HFFc6 (cell line): Measurements from ENCODE around the gene DENND2C. TPM values are rescaled to one million over a fixed set of nuclear protein-coding genes. Genes with fewer than 3 reads are reported as not detected.

Experiments
- DNase-seq: peaks from one replicate; pipeline ENCODE4 v3.0.0-alpha.2; 2018
- H3K27ac Mint-ChIP-seq: 2 replicates; pipeline ENCODE4 v1.8.0; 2020; ENCODE audit warnings: mild to moderate bottlenecking, mixed read lengths
- H3K27me3 Mint-ChIP-seq: 2 replicates; pipeline ENCODE4 v1.8.0; 2021; ENCODE audit warnings: mild to moderate bottlenecking, moderate library complexity, mixed read lengths; ENCODE audit not compliant: insufficient read depth
- H3K36me3 Mint-ChIP-seq: 2 replicates; pipeline ENCODE4 v1.8.0; 2021; ENCODE audit warnings: low read depth, mixed read lengths
- H3K4me1 Mint-ChIP-seq: 2 replicates; pipeline ENCODE4 v1.8.0; 2020; ENCODE audit warnings: low read depth, mixed read lengths
- H3K4me3 Mint-ChIP-seq: 2 replicates; pipeline ENCODE4 v1.8.0; 2020; ENCODE audit warnings: mild to moderate bottlenecking, moderate library complexity, mixed read lengths
- H3K9me3 Mint-ChIP-seq: 2 replicates; pipeline ENCODE4 v1.8.0; 2020; ENCODE audit warnings: mild to moderate bottlenecking, mixed read lengths
- total RNA-seq, 6 experiments: library from RNA; stranded (reverse); fragmentation: NEBNext Ultra II Directional; extraction: Animal tissue kit (Norgen Biotek cat#: 25700); gene quantifications; 2 replicates in 1 of 6; 3 replicates in 5 of 6; pipeline ENCODE4 v1.2.3, GENCODE V29; 2021
- TF ChIP-seq, protein P1 (sequence below): fragments of 200-600 bp; sonication (generic); IDR thresholded peaks from 2 replicates; pipeline ENCODE4 v1.5.0; 2021; ENCODE audit warnings: antibody characterized with exemption, mild to moderate bottlenecking

DENND2C gene
- total RNA-seq, 6 experiments from 2014 or later = 1.5 to 2.0 (median 1.8) TPM

DNA sequence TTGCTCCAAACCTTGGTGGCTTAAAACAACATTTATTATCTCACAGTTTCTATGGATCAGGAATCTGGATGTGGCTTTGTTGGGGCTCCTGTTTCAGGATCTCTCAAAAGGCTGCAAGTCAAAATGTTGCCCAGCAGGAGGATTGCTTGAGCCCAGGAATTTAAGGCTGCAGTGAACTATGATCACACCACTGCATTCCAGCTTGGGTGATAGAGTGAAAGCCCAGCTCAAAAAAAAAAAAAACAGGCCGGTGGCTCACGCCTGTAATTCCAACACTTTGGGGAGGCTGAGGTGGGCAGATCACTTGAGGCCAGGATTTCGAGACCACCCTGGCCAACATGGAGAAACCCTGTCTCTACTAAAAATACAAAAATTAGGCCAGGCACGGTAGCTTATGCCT, 118.4 kb downstream of the DENND2C start:
- DNase-seq = no peak
- H3K27ac Mint-ChIP-seq = no peak overlapping the region
- no peaks in the 10 kb centered on the region for H3K9me3 Mint-ChIP-seq
- no peak overlapping the region for H3K4me3 Mint-ChIP-seq
- no peaks in the 10 kb centered on the region for H3K36me3 Mint-ChIP-seq
- TF ChIP-seq, protein P1, sequence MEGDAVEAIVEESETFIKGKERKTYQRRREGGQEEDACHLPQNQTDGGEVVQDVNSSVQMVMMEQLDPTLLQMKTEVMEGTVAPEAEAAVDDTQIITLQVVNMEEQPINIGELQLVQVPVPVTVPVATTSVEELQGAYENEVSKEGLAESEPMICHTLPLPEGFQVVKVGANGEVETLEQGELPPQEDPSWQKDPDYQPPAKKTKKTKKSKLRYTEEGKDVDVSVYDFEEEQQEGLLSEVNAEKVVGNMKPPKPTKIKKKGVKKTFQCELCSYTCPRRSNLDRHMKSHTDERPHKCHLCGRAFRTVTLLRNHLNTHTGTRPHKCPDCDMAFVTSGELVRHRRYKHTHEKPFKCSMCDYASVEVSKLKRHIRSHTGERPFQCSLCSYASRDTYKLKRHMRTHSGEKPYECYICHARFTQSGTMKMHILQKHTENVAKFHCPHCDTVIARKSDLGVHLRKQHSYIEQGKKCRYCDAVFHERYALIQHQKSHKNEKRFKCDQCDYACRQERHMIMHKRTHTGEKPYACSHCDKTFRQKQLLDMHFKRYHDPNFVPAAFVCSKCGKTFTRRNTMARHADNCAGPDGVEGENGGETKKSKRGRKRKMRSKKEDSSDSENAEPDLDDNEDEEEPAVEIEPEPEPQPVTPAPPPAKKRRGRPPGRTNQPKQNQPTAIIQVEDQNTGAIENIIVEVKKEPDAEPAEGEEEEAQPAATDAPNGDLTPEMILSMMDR = no peak
- H3K4me1 Mint-ChIP-seq = no peaks in the 10 kb centered on the region
- peaks cover 2% of the 10 kb centered on the region; the same call in 1 of the 2 replicates for H3K27me3 Mint-ChIP-seq

DNA sequence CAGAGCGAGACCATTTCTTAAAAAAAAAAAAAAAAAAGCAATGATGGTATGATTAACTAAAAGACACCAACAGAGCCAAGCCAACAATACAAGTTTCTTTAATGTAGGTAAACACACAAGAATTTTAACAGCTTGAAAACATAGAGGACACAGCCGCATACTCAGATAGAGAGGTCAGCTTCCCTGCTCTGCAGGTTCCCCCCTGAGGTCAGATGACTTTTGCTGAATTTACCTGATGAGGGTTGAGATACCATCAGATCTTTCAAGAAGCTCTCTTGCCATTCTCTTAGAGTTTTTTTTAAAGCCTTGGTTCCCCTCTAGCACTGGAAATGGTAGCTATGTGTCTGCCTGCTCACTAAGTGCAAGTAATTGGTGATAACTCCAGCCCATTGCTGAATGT, 119.5 kb downstream of the DENND2C start:
- H3K36me3 Mint-ChIP-seq = no peaks in the 10 kb centered on the region
- H3K27ac Mint-ChIP-seq = no peak overlapping the region
- H3K9me3 Mint-ChIP-seq = no peaks in the 10 kb centered on the region
- H3K4me1 Mint-ChIP-seq = no peaks in the 10 kb centered on the region
- TF ChIP-seq, protein P1 = no peak
- peaks cover 2% of the 10 kb centered on the region for H3K27me3 Mint-ChIP-seq
- no peak for DNase-seq
- H3K4me3 Mint-ChIP-seq = no peak overlapping the region

DNA sequence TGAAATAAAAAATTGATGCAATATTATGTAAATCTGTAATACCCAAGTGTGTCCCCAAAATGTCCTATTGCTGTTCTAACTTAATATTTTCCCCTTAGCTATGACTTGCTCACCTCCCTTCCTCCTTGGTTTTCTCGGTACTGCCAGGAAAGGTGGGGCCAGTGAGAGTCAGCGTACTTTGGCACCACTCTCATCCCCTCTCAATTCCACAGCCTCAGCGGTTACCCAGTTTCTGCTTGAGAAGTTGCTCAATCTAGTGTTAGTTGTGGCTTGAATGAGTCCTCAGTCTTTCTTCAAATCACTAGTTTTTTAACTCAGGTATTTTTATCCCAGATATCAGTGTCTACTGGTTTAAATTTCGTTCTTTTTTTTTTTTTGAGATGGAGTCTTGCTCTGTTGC, 120.7 kb downstream of the DENND2C start:
- TF ChIP-seq, protein P1 = no peak

DNA sequence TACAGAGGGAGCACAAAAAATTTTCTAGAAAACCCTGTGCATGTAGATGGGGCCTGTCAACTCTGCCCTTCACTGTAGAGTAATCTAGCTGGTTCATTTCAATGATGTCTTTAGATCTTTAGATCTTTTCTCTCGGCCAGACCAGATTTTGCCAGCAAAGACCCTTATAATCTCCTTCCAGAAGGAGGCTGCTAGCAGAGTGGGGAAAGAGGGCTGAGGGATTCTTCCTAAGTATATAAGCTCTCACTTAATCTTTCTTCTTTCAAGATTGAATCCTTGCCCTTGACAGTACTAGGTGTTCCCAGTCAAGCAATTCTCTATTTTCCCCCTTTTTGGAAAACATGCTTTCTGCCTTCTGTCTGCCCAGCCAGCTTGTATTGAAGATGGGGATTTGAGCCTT, 122.8 kb downstream of the DENND2C start:
- no peaks in the 10 kb centered on the region for H3K9me3 Mint-ChIP-seq
- H3K4me3 Mint-ChIP-seq = no peak overlapping the region
- H3K4me1 Mint-ChIP-seq = no peaks in the 10 kb centered on the region
- no peak for DNase-seq
- TF ChIP-seq, protein P1 = no peak
- H3K27ac Mint-ChIP-seq = no peak overlapping the region
- no peaks in the 10 kb centered on the region for H3K36me3 Mint-ChIP-seq
- peaks cover 2% of the 10 kb centered on the region for H3K27me3 Mint-ChIP-seq

More for the DNA sequence above, 120.7 kb downstream of the DENND2C start:
- Mint-ChIP-seq H3K4me1 (no peaks in the 10 kb centered on the region), H3K4me3 (no peak overlapping the region), H3K36me3 (no peaks in the 10 kb centered on the region), H3K27ac (no peak overlapping the region), H3K27me3 (peaks cover 2% of the 10 kb centered on the region), H3K9me3 (no peaks in the 10 kb centered on the region)
- DNase-seq = no peak

DNA sequence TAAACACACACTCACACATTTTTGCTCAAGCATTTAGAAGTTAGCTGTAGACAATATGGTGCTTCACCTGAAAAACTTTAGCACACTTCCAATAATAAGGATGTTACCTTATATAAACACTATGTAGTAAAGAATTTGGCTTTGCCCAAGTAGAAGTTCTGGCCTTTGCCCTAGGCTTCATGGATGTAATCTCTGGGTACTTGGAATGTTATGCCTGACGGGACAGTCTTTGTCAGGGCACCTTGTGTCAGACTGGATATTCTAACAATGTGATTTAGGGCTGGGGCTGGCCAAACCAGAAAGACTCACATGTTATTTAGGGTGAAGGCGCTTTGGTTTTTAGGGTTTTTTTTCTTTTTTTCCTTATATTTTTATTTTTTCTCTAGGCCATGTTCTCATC, 124.1 kb downstream of the DENND2C start:
- TF ChIP-seq, protein P1 = no peak
- Mint-ChIP-seq H3K9me3 (no peaks in the 10 kb centered on the region), H3K27me3 (peaks cover 2% of the 10 kb centered on the region), H3K36me3 (no peaks in the 10 kb centered on the region), H3K27ac (no peak overlapping the region), H3K4me3 (no peak overlapping the region), H3K4me1 (no peaks in the 10 kb centered on the region)
- no peak for DNase-seq

DNA sequence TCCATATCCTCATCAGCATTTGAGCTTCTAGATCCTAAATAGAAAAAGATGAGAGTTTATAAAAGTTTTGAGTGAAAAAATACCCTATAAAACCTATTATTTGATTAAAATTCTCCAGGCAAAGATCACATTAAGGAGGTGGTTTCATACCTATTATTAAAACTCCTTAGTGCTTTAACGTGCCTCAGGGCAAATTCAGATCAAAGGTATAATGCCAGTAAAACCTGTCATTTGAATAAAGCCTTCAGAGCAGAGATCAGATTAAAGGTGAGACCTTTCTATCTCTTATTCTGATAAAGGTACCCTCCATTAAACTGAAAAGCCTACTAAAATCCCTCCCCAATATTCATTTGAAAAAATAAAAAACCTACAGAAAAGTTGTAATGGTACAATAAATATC, 124.5 kb downstream of the DENND2C start:
- Mint-ChIP-seq H3K4me1 (no peaks in the 10 kb centered on the region), H3K36me3 (no peaks in the 10 kb centered on the region), H3K27ac (no peak overlapping the region), H3K9me3 (no peaks in the 10 kb centered on the region), H3K27me3 (peaks cover 2% of the 10 kb centered on the region), H3K4me3 (no peak overlapping the region)
- TF ChIP-seq, protein P1 = no peak
- no peak for DNase-seq
